ENCODE data around the gene SHMT2.
A peak's percentile ranks its signal among the peaks of the same experiment; 100 is the strongest.
"Not testable (repeated sequence)": the region's sequence is repeated elsewhere in the genome, so short reads cannot be mapped to it uniquely, and the experiment has no call there.

Gene SHMT2

DNA sequence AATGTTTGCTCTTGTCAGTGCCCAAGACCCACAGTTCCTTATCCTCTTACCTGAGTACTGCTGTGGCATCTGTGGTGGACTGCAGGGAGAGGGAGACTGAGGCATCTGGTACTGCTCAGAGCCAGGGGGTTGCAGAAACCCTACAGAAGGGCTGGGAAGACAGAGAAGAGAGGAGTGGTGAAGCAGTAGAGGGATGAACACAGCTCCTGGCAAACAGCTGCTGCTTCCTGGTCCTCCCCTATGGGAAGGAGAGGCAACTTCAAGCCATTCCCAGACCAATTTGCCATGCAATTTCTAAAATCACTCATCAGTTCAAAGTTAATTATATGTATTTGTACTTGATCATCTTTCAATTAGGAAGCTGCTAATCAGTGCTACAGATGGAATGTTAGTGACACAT is 37.2 kb downstream of the SHMT2 start:
- DNase-seq: no peak

DNA sequence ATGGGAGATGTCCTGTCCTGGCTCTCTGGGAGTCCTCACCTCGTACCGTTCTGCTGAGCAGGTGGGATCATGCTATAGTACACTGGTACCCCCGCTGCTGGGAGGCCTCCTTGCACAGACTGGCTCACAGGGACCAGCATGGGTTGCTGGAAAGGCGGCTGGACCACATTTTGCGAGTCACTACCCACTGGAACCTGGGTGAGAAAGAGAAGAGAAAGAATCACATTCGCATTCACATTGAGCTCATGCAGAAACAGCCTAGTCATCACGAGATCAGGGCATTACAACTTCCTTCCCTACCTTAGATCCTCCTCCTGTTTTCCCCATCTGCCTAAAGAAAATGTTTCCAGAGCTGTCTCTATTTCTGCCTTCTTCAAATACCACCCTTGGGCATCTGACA is 38.8 kb downstream of the SHMT2 start:
- no peak for DNase-seq

- DNase-seq: no peak
Observed at GRCh38 chr12:57270966-57271470, 41.5 kb downstream of the SHMT2 start.

GRCh38 chr12:57272337-57273151 is 43.0 kb downstream of the SHMT2 start:
- DNase-seq: no peak

DNA sequence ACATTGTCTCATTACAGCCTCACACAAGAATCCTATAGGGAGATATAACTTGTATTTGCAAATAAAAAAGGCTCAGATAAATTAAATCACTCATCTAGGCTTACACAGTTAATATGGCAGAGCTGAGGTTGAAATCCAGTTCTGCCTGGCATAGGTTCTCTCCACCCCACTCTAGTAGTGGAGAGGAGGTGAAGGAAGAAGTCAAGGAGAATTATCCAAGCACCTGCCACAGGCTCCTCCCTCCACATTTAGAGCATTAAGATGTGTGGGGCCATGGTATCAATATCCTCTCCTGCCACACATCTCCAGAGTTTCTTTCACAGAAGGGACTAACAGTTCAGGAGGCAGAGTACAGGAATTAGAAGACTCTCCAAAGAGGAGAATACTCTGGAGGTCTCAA is 44.0 kb downstream of the SHMT2 start:
- no peak for DNase-seq

- DNase-seq: not testable (repeated sequence)
Observed at GRCh38 chr12:57276233-57276632, 46.7 kb downstream of the SHMT2 start.

DNA sequence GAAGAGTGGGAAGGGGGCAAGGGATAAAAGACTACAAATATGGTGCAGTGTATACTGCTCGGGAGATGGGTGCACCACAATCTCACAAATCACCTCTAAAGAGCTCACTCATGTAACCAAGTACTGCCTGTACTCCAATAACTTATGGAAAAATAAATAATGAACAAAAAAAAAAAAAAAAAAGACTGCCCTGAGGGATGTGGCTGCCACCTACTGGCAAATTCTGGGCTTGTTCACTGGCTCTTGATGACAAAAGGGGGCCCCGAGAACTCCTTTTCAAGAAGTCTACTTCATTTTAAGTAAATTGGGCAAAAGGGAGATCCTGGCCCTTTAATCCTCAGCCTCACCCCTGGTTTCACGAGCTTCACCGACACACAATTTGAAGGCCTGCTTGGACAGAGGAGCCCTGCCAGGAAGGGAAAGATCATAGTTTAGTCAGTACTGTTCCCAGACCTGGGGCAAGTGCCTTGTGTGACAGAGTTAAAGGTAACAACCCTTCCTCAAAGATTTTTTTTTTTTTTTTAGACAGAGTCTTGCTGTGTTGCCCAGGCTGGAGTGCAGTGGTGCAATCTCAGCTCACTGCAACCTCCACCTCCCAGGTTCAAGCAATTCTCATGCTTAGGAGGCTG is 47.5 kb downstream of the SHMT2 start:
- peak in 1 of 5 experiments; percentile 15 for DNase-seq

DNA sequence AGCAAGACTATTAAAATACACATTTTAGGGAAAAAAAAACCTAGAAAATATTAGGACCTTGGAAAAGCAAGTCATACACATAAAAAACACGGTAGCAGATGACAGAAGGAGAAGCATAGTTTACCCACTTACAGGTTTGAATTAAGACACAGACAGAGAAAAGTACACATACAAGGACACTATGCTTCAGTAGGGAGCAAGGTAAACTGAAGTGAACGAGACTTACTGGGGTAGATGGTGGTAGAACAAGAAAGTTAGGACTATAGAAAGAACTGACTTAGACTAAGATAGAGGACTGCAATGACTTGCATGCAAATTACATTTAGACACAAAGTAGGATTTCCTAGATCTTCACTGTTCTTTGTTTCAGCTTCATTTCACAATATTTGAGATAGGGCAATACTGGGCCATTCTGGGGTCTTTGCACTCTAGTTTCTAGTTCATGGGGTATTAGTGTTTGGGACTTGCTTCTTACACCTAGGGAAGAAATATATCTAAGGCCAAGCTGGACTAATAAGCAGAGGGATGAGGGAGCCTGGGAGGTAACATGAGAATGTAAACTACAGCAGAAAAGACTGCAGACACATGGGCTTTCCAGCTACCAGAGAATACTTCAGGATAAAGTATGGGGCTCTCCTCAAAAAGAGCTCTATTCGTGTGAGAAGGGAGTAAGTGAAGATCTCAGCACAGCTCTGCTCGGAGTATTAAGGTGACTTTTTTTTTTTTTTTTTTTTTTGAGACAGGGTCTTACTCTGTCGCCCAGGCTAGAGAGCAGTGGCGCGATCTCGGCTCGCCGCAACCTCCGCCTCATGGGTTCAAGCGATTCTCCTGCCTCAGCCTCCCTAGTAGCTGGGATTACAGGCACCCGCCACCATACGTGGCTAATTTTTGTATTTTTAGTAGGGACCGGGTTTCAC is 49.2 kb downstream of the SHMT2 start:
- DNase-seq: no peak

DNA sequence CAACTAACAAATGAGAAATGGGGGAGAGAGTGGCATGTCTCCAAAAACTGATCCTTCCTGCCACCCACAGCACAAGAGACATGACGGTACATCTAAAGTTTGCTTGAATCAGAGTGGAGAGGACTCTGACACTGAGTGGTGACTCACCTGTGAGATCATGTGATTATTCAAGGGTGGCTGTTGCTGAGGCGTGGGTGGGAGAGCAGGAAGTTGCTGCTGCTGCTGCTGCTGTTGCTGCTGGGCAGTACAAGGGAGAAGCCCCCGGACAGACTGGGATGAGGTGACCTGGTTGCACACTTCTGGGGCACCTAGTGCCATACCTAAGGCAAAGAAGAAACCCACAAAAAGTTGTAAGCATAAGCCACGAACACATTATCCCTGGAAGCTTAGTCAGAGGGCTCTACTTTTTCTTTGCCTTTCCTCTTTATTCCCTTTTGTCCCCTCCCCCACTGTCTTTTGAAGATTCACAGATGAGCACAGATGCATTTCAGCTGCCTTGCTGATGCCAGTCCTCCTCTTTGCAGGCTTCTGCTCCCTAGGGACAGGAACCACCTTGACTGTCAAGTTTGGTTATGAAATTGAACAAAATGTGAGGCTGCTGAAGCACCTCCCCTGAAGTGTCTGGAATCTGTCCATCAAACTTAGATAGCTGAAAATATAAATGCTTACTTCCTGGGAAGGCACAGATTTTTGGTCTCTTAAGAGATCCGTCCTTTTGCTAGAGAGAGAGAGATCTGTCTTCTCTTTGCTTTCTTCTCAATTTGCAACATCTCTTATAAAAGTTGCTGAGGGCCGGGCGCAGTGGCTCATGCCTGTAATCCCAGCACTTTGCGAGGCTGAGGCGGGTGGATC is 50.9 kb downstream of the SHMT2 start:
- DNase-seq: peak in 4 of 5 experiments; percentile 40 to 80 (median 52)

- DNase-seq: not testable (repeated sequence)
Observed at GRCh38 chr12:57282073-57282472, 52.6 kb downstream of the SHMT2 start.
